GM23338 (cell line): Measurements from ENCODE around the gene CCDC86. TPM values are rescaled to one million over a fixed set of nuclear protein-coding genes. Genes with fewer than 3 reads are reported as not detected.

Experiments
- ATAC-seq: fragments of 200-7000 bp; cut with Tn5 transposase; 3 replicates; pipeline ENCODE4 v1.9.1; 2020
- DNase-seq: peaks from one replicate; pipeline ENCODE4 v3.0.0-alpha.2; 2015; ENCODE audit warnings: low spot score
- H2AFZ ChIP-seq: fragments of 200-600 bp; sonication (generic); 2 replicates; pipeline ENCODE4 v1.8.0; 2016; ENCODE audit warnings: antibody characterized with exemption, mild to moderate bottlenecking, moderate library complexity
- H3F3A ChIP-seq: fragments of 200-600 bp; sonication (generic); replicated peaks from 2 replicates; pipeline ENCODE4 v1.8.0; 2017; ENCODE audit warnings: antibody characterized with exemption, mixed run types, low read depth
- H3K27ac ChIP-seq: fragments of 200-600 bp; sonication (generic); 2 replicates; pipeline ENCODE4 v1.6.1; 2016; ENCODE audit warnings: low read depth
- H3K27me3 ChIP-seq: fragments of 200-600 bp; sonication (generic); 2 replicates; pipeline ENCODE4 v1.8.0; 2016; ENCODE audit warnings: mild to moderate bottlenecking, mixed run types, moderate library complexity; ENCODE audit not compliant: insufficient read depth
- H3K36me3 ChIP-seq: fragments of 200-600 bp; sonication (generic); 2 replicates; pipeline ENCODE4 v1.8.0; 2016; ENCODE audit warnings: mild to moderate bottlenecking; ENCODE audit not compliant: insufficient read depth
- H3K4me1 ChIP-seq: fragments of 200-600 bp; sonication (generic); 2 replicates; pipeline ENCODE4 v1.8.0; 2016; ENCODE audit warnings: mild to moderate bottlenecking, moderate library complexity; ENCODE audit not compliant: insufficient read depth
- H3K4me2 ChIP-seq: fragments of 200-600 bp; sonication (generic); 2 replicates; pipeline ENCODE4 v1.7.1; 2017; ENCODE audit warnings: mixed run types
- H3K4me3 ChIP-seq: fragments of 200-600 bp; sonication (generic); 2 replicates; pipeline ENCODE4 v1.6.1; 2016; ENCODE audit warnings: mixed run types
- H3K79me2 ChIP-seq: fragments of 200-600 bp; sonication (generic); replicated peaks from 2 replicates; pipeline ENCODE4 v1.8.0; 2017; ENCODE audit warnings: mild to moderate bottlenecking; ENCODE audit not compliant: insufficient read depth
- H3K9me2 ChIP-seq: fragments of 200-600 bp; sonication (generic); 2 replicates; pipeline ENCODE4 v1.8.0; 2017; ENCODE audit not compliant: insufficient read depth
- H4K20me1 ChIP-seq: fragments of 200-600 bp; sonication (generic); replicated peaks from 2 replicates; pipeline ENCODE4 v1.8.0; 2017; ENCODE audit warnings: mild to moderate bottlenecking; ENCODE audit not compliant: insufficient read depth
- H3K27ac Mint-ChIP-seq: 2 replicates; pipeline ENCODE4 v1.8.0; 2020; ENCODE audit warnings: inconsistent platforms, mild to moderate bottlenecking, moderate library complexity, mixed read lengths
- H3K27me3 Mint-ChIP-seq: 3 replicates; pipeline ENCODE4 v1.8.0; 2022; ENCODE audit warnings: low read depth, mild to moderate bottlenecking, moderate library complexity, mixed read lengths, inconsistent platforms; ENCODE audit not compliant: insufficient read depth, poor library complexity
- H3K36me3 Mint-ChIP-seq: 3 replicates; pipeline ENCODE4 v1.8.0; 2021; ENCODE audit warnings: low read depth, mild to moderate bottlenecking, inconsistent platforms, moderate library complexity, mixed read lengths
- H3K4me1 Mint-ChIP-seq: 3 replicates; pipeline ENCODE4 v1.8.0; 2020; ENCODE audit warnings: mild to moderate bottlenecking, inconsistent platforms, mixed read lengths
- H3K4me3 Mint-ChIP-seq: 3 replicates; pipeline ENCODE4 v1.8.0; 2021; ENCODE audit warnings: moderate library complexity, mild to moderate bottlenecking, inconsistent platforms, mixed read lengths
- H3K9me3 Mint-ChIP-seq: 3 replicates; pipeline ENCODE4 v1.8.0; 2020; ENCODE audit warnings: moderate library complexity, mild to moderate bottlenecking, inconsistent platforms, mixed read lengths
- CREB1 ChIP-seq: fragments of 250-450 bp; sonication (Bioruptor Pico); IDR thresholded peaks from 2 replicates; pipeline ENCODE4 v1.5.0; 2020; ENCODE audit warnings: low read depth, mild to moderate bottlenecking, moderate library complexity
- EZH2 ChIP-seq: fragments of 200-600 bp; sonication (generic); IDR thresholded peaks from one replicate; pipeline ENCODE4 v1.8.0; 2017; ENCODE audit warnings: antibody characterized with exemption, mild to moderate bottlenecking, low read depth; ENCODE audit not compliant: unreplicated experiment
- EZH2phosphoT487 ChIP-seq: fragments of 200-600 bp; sonication (generic); IDR thresholded peaks from one replicate; pipeline ENCODE4 v1.8.1; 2018; ENCODE audit warnings: antibody characterized with exemption; ENCODE audit not compliant: unreplicated experiment
- JUNB ChIP-seq: IDR thresholded peaks from one replicate; pipeline ENCODE4 v1.6.1; 2016; ENCODE audit warnings: antibody characterized with exemption; ENCODE audit not compliant: unreplicated experiment
- NANOG ChIP-seq: IDR thresholded peaks from 2 replicates; pipeline ENCODE4 v1.6.1; 2016; ENCODE audit warnings: antibody characterized with exemption, borderline replicate concordance
- POLR2AphosphoS5 ChIP-seq: IDR thresholded peaks from 2 replicates; pipeline ENCODE4 v1.6.1; 2016; ENCODE audit warnings: antibody characterized with exemption, low read depth
- STAT1 ChIP-seq: IDR thresholded peaks from one replicate; pipeline ENCODE4 v1.6.1; 2016; ENCODE audit warnings: antibody characterized with exemption; ENCODE audit not compliant: unreplicated experiment
- ZNF114 ChIP-seq: fragments of 250-450 bp; sonication (Bioruptor Pico); IDR thresholded peaks from 2 replicates; pipeline ENCODE4 v1.5.0; 2020; ENCODE audit warnings: mild to moderate bottlenecking, moderate library complexity
- ZNF331 ChIP-seq: fragments of 250-450 bp; sonication (Bioruptor Pico); IDR thresholded peaks from 2 replicates; pipeline ENCODE4 v1.5.0; 2020; ENCODE audit warnings: low read depth, mild to moderate bottlenecking, moderate library complexity
- polyA plus RNA-seq: library from polyadenylated mRNA; unstranded; fragments of >200 nt; fragmentation: Nextera tagmentation; extraction: Ambion mirVana; gene quantifications from 2 replicates; pipeline ENCODE4 v1.2.1, GENCODE V29; 2016
- total RNA-seq: library from RNA; depleted of rRNA; stranded (reverse); fragments of >200 nt; shearing (Covaris generic); gene quantifications from 2 replicates; pipeline ENCODE4 v1.2.3, GENCODE V29; 2014
- TF ChIP-seq, protein P1 (sequence below): IDR thresholded peaks from 2 replicates; pipeline ENCODE4 v1.6.1; 2016; ENCODE audit warnings: antibody characterized with exemption
- TF ChIP-seq, protein P2 (sequence below), 2 experiments: fragments of 200-600 bp in 1 of 2; sonication (generic) in 1 of 2; conservative IDR thresholded peaks; 2 replicates each; pipeline versions ENCODE4 v1.5.1 to v1.6.1; 2016 to 2017; ENCODE audit warnings: antibody characterized with exemption in 2 of 2, low read depth in 2 of 2, mild to moderate bottlenecking in 2 of 2, moderate library complexity in 1 of 2
- TF ChIP-seq, protein P3 (sequence below): fragments of 250-450 bp; sonication (Bioruptor Pico); IDR thresholded peaks from 2 replicates; pipeline ENCODE4 v1.5.0; 2020; ENCODE audit warnings: mild to moderate bottlenecking, moderate library complexity
- TF ChIP-seq, protein P4 (sequence below): IDR thresholded peaks from one replicate; pipeline ENCODE4 v1.6.1; 2018; ENCODE audit warnings: antibody characterized with exemption; ENCODE audit not compliant: unreplicated experiment

The CCDC86 gene
- total and polyA plus RNA-seq, 2 experiments from 2014 or later = 67.3 to 98.5 TPM

DNA sequence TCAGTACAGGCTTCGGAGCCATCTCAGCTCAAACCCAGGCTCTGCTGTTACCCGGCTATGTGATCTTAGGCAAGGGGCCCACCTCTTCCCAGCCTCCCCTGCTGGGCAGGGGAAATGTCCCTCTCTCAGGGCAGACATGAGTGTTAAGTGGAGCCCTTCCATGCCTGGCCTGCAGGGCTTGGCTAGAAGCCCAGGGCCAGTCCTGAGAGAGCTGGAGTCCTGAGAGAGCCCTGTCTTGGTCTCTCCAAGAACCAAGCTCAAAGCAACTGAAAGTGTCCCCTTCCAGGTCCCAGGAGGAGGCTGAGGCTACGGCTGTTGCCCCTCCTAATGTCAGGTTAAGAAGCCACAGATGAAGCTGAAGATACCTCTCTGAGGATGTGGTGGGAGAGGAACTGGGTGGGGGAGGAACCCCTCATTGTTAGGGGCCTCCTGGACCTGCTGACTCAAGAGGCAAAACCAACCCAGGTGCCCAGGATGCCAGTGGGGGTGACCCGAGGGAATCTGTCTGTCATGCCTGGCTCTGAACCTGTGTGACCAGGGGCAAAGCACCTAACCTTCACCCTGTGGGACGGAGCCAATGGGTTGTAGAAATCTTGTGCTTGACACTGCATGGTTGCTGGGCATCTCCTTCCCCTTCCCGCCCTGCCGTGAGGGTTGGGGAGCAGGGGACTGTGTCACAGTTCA is 29.6 kb downstream of the CCDC86 start:
- no peaks in the 10 kb centered on the region for H3F3A ChIP-seq
- no peak for ATAC-seq
- no peaks in the 10 kb centered on the region for H3K36me3 ChIP-seq

More for the DNA sequence above, 29.6 kb downstream of the CCDC86 start:
- Mint-ChIP-seq H3K9me3 (no peaks in the 10 kb centered on the region; the same call in 2 of the 3 replicates), H3K36me3 (no peaks in the 10 kb centered on the region), H3K4me1 (peaks cover 6% of the 10 kb centered on the region; the same call in 2 of the 3 replicates), H3K27ac (no peak overlapping the region), H3K27me3 (peaks cover 2% of the 10 kb centered on the region), H3K4me3 (no peak overlapping the region)
- Histone ChIP-seq H3K79me2 (no peaks in the 10 kb centered on the region), H3K27ac (no peak overlapping the region), H3K4me2 (no peak overlapping the region), H3K27me3 (no peaks in the 10 kb centered on the region), H2AFZ (no peak overlapping the region), H3K4me3 (no peak overlapping the region), H3K4me1 (no peaks in the 10 kb centered on the region), H3K9me2 (no peaks in the 10 kb centered on the region), H4K20me1 (no peaks in the 10 kb centered on the region)
- TF ChIP-seq POLR2AphosphoS5 = no peak
- no peak for TF ChIP-seq NANOG
- no peak for TF ChIP-seq EZH2
- no peak for TF ChIP-seq STAT1
- TF ChIP-seq, protein P1, sequence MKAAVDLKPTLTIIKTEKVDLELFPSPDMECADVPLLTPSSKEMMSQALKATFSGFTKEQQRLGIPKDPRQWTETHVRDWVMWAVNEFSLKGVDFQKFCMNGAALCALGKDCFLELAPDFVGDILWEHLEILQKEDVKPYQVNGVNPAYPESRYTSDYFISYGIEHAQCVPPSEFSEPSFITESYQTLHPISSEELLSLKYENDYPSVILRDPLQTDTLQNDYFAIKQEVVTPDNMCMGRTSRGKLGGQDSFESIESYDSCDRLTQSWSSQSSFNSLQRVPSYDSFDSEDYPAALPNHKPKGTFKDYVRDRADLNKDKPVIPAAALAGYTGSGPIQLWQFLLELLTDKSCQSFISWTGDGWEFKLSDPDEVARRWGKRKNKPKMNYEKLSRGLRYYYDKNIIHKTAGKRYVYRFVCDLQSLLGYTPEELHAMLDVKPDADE = no peak
- no peak for TF ChIP-seq ZNF331 (CRISPR knock-in tag)
- TF ChIP-seq, protein P2, sequence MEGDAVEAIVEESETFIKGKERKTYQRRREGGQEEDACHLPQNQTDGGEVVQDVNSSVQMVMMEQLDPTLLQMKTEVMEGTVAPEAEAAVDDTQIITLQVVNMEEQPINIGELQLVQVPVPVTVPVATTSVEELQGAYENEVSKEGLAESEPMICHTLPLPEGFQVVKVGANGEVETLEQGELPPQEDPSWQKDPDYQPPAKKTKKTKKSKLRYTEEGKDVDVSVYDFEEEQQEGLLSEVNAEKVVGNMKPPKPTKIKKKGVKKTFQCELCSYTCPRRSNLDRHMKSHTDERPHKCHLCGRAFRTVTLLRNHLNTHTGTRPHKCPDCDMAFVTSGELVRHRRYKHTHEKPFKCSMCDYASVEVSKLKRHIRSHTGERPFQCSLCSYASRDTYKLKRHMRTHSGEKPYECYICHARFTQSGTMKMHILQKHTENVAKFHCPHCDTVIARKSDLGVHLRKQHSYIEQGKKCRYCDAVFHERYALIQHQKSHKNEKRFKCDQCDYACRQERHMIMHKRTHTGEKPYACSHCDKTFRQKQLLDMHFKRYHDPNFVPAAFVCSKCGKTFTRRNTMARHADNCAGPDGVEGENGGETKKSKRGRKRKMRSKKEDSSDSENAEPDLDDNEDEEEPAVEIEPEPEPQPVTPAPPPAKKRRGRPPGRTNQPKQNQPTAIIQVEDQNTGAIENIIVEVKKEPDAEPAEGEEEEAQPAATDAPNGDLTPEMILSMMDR (conservative IDR thresholded peaks at IDR 0.05; ENCODE audit: low read depth in 2 of 2) = no peak
- TF ChIP-seq, protein P3, sequence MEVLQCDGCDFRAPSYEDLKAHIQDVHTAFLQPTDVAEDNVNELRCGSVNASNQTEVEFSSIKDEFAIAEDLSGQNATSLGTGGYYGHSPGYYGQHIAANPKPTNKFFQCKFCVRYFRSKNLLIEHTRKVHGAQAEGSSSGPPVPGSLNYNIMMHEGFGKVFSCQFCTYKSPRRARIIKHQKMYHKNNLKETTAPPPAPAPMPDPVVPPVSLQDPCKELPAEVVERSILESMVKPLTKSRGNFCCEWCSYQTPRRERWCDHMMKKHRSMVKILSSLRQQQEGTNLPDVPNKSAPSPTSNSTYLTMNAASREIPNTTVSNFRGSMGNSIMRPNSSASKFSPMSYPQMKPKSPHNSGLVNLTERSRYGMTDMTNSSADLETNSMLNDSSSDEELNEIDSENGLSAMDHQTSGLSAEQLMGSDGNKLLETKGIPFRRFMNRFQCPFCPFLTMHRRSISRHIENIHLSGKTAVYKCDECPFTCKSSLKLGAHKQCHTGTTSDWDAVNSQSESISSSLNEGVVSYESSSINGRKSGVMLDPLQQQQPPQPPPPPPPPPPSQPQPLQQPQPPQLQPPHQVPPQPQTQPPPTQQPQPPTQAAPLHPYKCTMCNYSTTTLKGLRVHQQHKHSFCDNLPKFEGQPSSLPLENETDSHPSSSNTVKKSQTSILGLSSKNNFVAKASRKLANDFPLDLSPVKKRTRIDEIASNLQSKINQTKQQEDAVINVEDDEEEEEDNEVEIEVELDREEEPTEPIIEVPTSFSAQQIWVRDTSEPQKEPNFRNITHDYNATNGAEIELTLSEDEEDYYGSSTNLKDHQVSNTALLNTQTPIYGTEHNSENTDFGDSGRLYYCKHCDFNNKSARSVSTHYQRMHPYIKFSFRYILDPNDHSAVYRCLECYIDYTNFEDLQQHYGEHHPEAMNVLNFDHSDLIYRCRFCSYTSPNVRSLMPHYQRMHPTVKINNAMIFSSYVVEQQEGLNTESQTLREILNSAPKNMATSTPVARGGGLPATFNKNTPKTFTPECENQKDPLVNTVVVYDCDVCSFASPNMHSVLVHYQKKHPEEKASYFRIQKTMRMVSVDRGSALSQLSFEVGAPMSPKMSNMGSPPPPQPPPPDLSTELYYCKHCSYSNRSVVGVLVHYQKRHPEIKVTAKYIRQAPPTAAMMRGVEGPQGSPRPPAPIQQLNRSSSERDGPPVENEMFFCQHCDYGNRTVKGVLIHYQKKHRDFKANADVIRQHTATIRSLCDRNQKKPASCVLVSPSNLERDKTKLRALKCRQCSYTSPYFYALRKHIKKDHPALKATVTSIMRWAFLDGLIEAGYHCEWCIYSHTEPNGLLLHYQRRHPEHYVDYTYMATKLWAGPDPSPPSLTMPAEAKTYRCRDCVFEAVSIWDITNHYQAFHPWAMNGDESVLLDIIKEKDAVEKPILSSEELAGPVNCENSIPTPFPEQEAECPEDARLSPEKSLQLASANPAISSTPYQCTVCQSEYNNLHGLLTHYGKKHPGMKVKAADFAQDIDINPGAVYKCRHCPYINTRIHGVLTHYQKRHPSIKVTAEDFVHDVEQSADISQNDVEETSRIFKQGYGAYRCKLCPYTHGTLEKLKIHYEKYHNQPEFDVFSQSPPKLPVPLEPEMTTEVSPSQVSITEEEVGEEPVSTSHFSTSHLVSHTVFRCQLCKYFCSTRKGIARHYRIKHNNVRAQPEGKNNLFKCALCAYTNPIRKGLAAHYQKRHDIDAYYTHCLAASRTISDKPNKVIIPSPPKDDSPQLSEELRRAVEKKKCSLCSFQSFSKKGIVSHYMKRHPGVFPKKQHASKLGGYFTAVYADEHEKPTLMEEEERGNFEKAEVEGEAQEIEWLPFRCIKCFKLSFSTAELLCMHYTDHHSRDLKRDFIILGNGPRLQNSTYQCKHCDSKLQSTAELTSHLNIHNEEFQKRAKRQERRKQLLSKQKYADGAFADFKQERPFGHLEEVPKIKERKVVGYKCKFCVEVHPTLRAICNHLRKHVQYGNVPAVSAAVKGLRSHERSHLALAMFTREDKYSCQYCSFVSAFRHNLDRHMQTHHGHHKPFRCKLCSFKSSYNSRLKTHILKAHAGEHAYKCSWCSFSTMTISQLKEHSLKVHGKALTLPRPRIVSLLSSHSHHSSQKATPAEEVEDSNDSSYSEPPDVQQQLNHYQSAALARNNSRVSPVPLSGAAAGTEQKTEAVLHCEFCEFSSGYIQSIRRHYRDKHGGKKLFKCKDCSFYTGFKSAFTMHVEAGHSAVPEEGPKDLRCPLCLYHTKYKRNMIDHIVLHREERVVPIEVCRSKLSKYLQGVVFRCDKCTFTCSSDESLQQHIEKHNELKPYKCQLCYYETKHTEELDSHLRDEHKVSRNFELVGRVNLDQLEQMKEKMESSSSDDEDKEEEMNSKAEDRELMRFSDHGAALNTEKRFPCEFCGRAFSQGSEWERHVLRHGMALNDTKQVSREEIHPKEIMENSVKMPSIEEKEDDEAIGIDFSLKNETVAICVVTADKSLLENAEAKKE (CRISPR knock-in tag) = no peak
- TF ChIP-seq JUNB = no peak
- TF ChIP-seq CREB1 (CRISPR knock-in tag) = no peak
- TF ChIP-seq ZNF114 (CRISPR knock-in tag) = no peak
- TF ChIP-seq, protein P4, sequence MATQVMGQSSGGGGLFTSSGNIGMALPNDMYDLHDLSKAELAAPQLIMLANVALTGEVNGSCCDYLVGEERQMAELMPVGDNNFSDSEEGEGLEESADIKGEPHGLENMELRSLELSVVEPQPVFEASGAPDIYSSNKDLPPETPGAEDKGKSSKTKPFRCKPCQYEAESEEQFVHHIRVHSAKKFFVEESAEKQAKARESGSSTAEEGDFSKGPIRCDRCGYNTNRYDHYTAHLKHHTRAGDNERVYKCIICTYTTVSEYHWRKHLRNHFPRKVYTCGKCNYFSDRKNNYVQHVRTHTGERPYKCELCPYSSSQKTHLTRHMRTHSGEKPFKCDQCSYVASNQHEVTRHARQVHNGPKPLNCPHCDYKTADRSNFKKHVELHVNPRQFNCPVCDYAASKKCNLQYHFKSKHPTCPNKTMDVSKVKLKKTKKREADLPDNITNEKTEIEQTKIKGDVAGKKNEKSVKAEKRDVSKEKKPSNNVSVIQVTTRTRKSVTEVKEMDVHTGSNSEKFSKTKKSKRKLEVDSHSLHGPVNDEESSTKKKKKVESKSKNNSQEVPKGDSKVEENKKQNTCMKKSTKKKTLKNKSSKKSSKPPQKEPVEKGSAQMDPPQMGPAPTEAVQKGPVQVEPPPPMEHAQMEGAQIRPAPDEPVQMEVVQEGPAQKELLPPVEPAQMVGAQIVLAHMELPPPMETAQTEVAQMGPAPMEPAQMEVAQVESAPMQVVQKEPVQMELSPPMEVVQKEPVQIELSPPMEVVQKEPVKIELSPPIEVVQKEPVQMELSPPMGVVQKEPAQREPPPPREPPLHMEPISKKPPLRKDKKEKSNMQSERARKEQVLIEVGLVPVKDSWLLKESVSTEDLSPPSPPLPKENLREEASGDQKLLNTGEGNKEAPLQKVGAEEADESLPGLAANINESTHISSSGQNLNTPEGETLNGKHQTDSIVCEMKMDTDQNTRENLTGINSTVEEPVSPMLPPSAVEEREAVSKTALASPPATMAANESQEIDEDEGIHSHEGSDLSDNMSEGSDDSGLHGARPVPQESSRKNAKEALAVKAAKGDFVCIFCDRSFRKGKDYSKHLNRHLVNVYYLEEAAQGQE = no peak
- no peak for TF ChIP-seq EZH2phosphoT487
- DNase-seq = no peak
